ENCODE data around the gene PNPLA3. TPM values are rescaled to one million over a fixed set of nuclear protein-coding genes. Genes with fewer than 3 reads are reported as not detected.
"Not testable (repeated sequence)": the region's sequence is repeated elsewhere in the genome, so short reads cannot be mapped to it uniquely, and the experiment has no call there.

PNPLA3 gene
- total RNA-seq, 1 donor from 2014 or later, result 2.5 TPM

DNA sequence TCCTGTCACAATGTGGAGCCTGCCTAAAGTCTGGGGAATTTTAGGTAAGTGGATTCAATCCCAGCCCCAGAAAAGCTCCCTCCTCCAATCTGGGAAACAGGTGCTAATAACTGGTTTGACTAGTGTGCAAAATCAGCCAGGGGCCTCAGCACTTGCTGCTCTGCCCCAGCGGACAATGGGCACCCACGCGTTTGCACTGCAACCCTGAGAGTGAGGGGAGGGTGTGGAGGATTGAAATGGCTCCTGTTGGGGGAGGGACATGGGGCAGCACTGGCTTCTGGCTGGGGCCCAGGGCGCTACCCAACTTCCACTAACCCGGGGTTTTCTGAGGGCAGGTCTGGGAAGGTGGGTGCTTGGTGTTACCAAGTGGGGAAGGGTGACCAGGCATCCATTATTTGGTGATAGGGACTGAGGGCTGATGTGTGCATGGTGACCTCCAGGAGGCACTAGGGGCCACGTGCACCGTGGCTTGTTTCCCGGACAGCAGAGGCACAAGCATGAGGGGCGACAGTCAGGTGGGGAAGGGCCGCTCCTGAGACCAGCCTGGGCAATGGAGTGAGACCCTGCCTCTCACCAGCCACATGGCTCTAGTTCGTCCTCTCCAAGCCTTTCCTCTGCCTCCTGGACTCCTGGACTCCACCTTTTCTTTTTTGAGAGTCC is 27.5 kb upstream of the PNPLA3 start:
- no peak overlapping the region for H3K27ac Mint-ChIP-seq (ENCODE audit: unreplicated experiment)
- DNase-seq (ENCODE audit: low spot score), result no peak
- H3K4me1 Mint-ChIP-seq (ENCODE audit: low read depth), result peaks cover 13% of the 10 kb centered on the region
- H3K36me3 Mint-ChIP-seq (ENCODE audit: low read depth), result no peaks in the 10 kb centered on the region
- H3K4me3 Mint-ChIP-seq (ENCODE audit: unreplicated experiment), result no peak overlapping the region
- TF ChIP-seq, protein P1, sequence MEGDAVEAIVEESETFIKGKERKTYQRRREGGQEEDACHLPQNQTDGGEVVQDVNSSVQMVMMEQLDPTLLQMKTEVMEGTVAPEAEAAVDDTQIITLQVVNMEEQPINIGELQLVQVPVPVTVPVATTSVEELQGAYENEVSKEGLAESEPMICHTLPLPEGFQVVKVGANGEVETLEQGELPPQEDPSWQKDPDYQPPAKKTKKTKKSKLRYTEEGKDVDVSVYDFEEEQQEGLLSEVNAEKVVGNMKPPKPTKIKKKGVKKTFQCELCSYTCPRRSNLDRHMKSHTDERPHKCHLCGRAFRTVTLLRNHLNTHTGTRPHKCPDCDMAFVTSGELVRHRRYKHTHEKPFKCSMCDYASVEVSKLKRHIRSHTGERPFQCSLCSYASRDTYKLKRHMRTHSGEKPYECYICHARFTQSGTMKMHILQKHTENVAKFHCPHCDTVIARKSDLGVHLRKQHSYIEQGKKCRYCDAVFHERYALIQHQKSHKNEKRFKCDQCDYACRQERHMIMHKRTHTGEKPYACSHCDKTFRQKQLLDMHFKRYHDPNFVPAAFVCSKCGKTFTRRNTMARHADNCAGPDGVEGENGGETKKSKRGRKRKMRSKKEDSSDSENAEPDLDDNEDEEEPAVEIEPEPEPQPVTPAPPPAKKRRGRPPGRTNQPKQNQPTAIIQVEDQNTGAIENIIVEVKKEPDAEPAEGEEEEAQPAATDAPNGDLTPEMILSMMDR (IDR thresholded peaks at IDR 0.05), result no peak
- peaks cover 24% of the 10 kb centered on the region for H3K27me3 Mint-ChIP-seq (ENCODE audit: low read depth)
- H3K9me3 Mint-ChIP-seq (ENCODE audit: low read depth), result no peaks in the 10 kb centered on the region

DNA sequence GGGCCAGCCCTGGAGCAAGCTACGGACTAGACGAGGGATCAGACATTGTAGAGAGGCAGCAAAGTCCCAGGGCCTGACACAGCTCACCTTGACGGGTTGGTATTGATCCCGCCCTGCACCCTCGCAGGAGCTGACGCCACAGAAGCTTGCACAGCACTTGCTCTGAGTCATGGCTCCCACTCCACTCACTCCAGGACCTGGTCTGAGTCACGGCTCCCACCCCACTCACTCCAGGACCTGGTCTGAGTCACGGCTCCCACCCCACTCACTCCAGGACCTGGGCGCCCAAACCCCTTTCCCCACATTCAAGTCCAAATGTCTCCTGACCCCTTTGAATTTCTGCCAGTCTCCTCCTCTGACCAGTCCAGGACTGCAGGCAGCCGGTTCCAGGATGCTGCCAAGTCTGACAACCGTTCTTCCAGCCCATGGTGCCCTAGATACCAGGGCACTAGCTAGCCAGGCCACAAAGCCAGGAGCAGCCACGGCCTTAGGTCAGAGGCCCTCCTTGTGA is 25.8 kb upstream of the PNPLA3 start:
- TF ChIP-seq, protein P1 (IDR thresholded peaks at IDR 0.05), result no peak
- Mint-ChIP-seq H3K9me3 (ENCODE audit: low read depth) (no peaks in the 10 kb centered on the region), H3K27me3 (ENCODE audit: low read depth) (peaks cover 14% of the 10 kb centered on the region), H3K4me1 (ENCODE audit: low read depth) (peaks cover 20% of the 10 kb centered on the region), H3K4me3 (ENCODE audit: unreplicated experiment) (no peak overlapping the region), H3K36me3 (ENCODE audit: low read depth) (no peaks in the 10 kb centered on the region), H3K27ac (ENCODE audit: unreplicated experiment) (no peak overlapping the region)
- DNase-seq (ENCODE audit: low spot score), result no peak

DNA sequence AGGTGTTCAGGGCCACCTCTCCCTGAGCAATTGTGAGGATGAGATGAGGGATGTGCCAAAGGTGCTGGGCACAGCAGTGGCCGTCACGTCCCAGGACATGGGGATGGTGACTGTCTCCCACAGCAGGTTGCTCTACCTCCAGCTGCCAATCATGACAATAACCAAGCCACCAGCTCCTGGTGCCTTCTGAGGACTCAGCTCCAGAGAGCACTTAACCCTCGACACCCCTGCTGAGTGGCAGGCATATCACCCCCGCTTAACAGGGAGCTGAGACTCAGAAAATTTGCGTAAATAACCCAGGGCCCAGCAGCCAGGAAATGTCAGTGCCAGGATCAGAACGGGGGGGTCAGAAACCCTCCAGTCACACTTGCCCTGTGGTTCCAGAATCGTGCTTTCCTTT is 23.4 kb upstream of the PNPLA3 start:
- no peaks in the 10 kb centered on the region for H3K36me3 Mint-ChIP-seq (ENCODE audit: low read depth)
- H3K27me3 Mint-ChIP-seq (ENCODE audit: low read depth), result peaks cover 3% of the 10 kb centered on the region
- no peak overlapping the region for H3K27ac Mint-ChIP-seq (ENCODE audit: unreplicated experiment)
- no peak for DNase-seq (ENCODE audit: low spot score)
- peaks cover 27% of the 10 kb centered on the region for H3K4me1 Mint-ChIP-seq (ENCODE audit: low read depth)
- no peaks in the 10 kb centered on the region for H3K9me3 Mint-ChIP-seq (ENCODE audit: low read depth)
- no peak overlapping the region for H3K4me3 Mint-ChIP-seq (ENCODE audit: unreplicated experiment)
- TF ChIP-seq, protein P1 (IDR thresholded peaks at IDR 0.05), result no peak

DNA sequence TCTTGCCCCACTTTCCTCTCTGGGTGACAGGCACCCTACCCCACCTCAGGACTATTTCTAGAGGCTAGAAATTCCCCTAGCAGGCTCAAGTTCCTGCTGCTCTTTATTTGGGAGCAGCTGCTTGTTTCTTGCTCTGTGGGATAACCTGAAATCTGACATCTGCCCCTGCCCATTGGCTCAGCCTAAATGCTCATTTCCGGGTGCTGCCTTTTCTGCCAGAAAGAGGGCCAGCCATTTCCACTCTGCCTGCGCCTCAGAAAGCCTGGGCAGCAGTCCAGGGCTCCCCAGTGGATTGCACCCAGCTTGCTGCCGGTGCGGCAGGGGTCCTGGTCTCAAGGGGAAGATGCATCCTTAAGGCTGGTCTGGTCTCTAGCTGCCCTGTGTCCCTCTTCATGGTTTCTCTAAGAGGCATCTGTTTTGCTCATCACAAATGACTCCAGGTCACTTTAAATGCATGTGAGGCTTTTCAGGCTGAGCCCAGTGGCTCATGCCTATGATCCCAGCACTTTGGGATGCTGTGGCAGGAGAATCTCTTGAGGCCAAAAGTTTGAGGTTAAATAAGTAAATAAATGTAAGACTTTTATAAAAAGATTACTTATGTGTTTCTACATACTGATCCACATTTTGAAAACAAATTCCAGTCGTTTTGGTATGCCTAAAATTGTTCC is 21.5 kb upstream of the PNPLA3 start:
- H3K27ac Mint-ChIP-seq (ENCODE audit: unreplicated experiment), result peak overlapping the region; percentile 82
- no peak for DNase-seq (ENCODE audit: low spot score)
- no peaks in the 10 kb centered on the region for H3K9me3 Mint-ChIP-seq (ENCODE audit: low read depth)
- no peak overlapping the region for H3K4me3 Mint-ChIP-seq (ENCODE audit: unreplicated experiment)
- TF ChIP-seq, protein P1 (IDR thresholded peaks at IDR 0.05), result no peak
- H3K27me3 Mint-ChIP-seq (ENCODE audit: low read depth), result no peaks in the 10 kb centered on the region
- H3K36me3 Mint-ChIP-seq (ENCODE audit: low read depth), result no peaks in the 10 kb centered on the region
- H3K4me1 Mint-ChIP-seq (ENCODE audit: low read depth), result peaks cover 27% of the 10 kb centered on the region

DNA sequence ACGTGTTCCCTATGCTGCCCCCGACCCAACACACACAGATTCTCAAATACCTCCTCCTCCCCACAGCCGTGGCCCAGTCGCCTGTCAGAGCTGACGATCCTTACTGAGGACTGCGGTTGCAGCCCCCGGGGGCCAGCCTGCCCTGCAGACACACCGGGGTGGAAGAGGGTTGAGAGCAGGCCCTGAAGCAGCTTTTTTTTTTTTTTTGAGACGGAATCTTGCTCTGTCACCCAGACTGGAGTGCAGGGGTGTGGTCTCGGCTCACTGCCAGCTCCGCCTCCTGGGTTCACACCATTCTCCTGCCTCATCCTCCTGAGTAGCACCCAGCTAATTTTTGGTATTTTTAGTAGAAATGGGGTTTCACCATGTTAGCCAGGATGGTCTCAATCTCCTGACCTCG is 20.6 kb upstream of the PNPLA3 start:
- Mint-ChIP-seq H3K4me1 (ENCODE audit: low read depth) (peaks cover 21% of the 10 kb centered on the region), H3K27ac (ENCODE audit: unreplicated experiment) (peak overlapping the region; percentile 82)
- not testable (repeated sequence) for H3K27me3 Mint-ChIP-seq (ENCODE audit: low read depth); DNase-seq (ENCODE audit: low spot score); H3K36me3 Mint-ChIP-seq (ENCODE audit: low read depth); H3K9me3 Mint-ChIP-seq (ENCODE audit: low read depth); H3K4me3 Mint-ChIP-seq (ENCODE audit: unreplicated experiment)

All from chondrocyte (in vitro differentiated cells).